Panc1 (cell line): ENCODE results near the gene PCGF3. TPM values are rescaled to one million over a fixed set of nuclear protein-coding genes. Genes with fewer than 3 reads are reported as not detected.
"Not testable (repeated sequence)": the region's sequence is repeated elsewhere in the genome, so short reads cannot be mapped to it uniquely, and the experiment has no call there.

Experiments used
- ATAC-seq: fragments of 200-7000 bp; cut with Tn5 transposase; 2 replicates; pipeline ENCODE4 v1.9.1; 2020; ENCODE audit warnings: mild to moderate bottlenecking, moderate library complexity
- BruUV-seq: library from RNA; stranded (reverse); fragments of 400-500 nt; replicated peaks from 2 replicates; lab custom pipeline; 2021; lab: Mats Ljungman, UMichigan
- CTCF ChIA-PET: fragments of 300-600 bp; sonication (Branson Sonifier 250); formaldehyde crosslinking; loops from one replicate; lab custom pipeline; 2022; ENCODE audit warnings: antibody characterized with exemption; lab: Charles Lee
- POLR2A ChIA-PET: fragments of 300-600 bp; sonication (Branson Sonifier 250); formaldehyde crosslinking; loops from one replicate; lab custom pipeline; 2022; ENCODE audit warnings: antibody characterized with exemption; lab: Charles Lee
- DNase-seq: peaks from one replicate; pipeline ENCODE4 v3.0.0-alpha.2; 2010; ENCODE audit warnings: low read depth, low spot score
- H3K27ac ChIP-seq: 2 replicates; pipeline ENCODE4 v1.5.1; 2011; ENCODE audit warnings: mild to moderate bottlenecking, low read length, inconsistent platforms
- H3K27me3 ChIP-seq: fragments of 200-500 bp; sonication (Bioruptor generic); 2 replicates; pipeline ENCODE4 v1.6.0; 2014; ENCODE audit warnings: low read length, inconsistent platforms; ENCODE audit not compliant: control insufficient read depth, insufficient read depth
- H3K36me3 ChIP-seq: fragments of 200-500 bp; sonication (Bioruptor generic); 2 replicates; pipeline ENCODE4 v1.5.1; 2014; ENCODE audit warnings: inconsistent platforms, mild to moderate bottlenecking, low read length, moderate library complexity; ENCODE audit not compliant: control insufficient read depth, insufficient read depth
- H3K4me1 ChIP-seq: 2 replicates; pipeline ENCODE4 v1.5.1; 2011; ENCODE audit warnings: inconsistent platforms, mild to moderate bottlenecking, low read length, moderate library complexity; ENCODE audit not compliant: control insufficient read depth, insufficient read depth
- H3K4me3 ChIP-seq, 2 experiments: 2 replicates each; pipeline ENCODE4 v1.5.1; 2011 to 2012; ENCODE audit warnings: low read depth in 2 of 2, low read length in 2 of 2, mild to moderate bottlenecking in 2 of 2, inconsistent platforms in 1 of 2, moderate library complexity in 1 of 2
- H3K9me3 ChIP-seq: fragments of 200-500 bp; sonication (Bioruptor generic); 2 replicates; pipeline ENCODE4 v1.5.1; 2014; ENCODE audit warnings: low read depth, mild to moderate bottlenecking, inconsistent platforms, low read length, moderate library complexity; ENCODE audit not compliant: control insufficient read depth, insufficient read depth
- POLR2AphosphoS5 ChIP-seq: IDR thresholded peaks from 2 replicates; pipeline ENCODE4 v1.6.1; 2012; ENCODE audit warnings: mild to moderate bottlenecking, low read depth, low read length, moderate library complexity
- SIN3A ChIP-seq: IDR thresholded peaks from 2 replicates; pipeline ENCODE4 v1.6.1; 2012; ENCODE audit warnings: low read depth, mild to moderate bottlenecking, low read length, moderate library complexity, borderline replicate concordance; ENCODE audit not compliant: insufficient read depth
- TCF7L2 ChIP-seq: IDR thresholded peaks from 2 replicates; pipeline ENCODE4 v1.6.1; 2011; ENCODE audit warnings: mild to moderate bottlenecking, low read depth, low read length, inconsistent platforms
- in situ Hi-C: cut with HindIII; loops from 2 replicates; pipeline ENCODE4 v1.10.0; 2016; ENCODE audit warnings: low sequenced_read_pairs, low pct_unique_long_range_greater_than_20kb
- intact Hi-C: fragments of 100-400 bp; cut with micrococcal nuclease; formaldehyde crosslinking; loops from one replicate; pipeline ENCODE4 v1.10.0; 2022; ENCODE audit not compliant: unreplicated experiment
- total RNA-seq: library from RNA; stranded (reverse); gene quantifications from one replicate; pipeline ENCODE4 v1.2.1, GENCODE V29; 2021; ENCODE audit not compliant: unreplicated experiment
- TF ChIP-seq, protein P1 (sequence below): fragments of 450-650 bp; IDR thresholded peaks from 2 replicates; pipeline ENCODE4 v1.5.1; 2017; ENCODE audit warnings: mild to moderate bottlenecking
- TF ChIP-seq, protein P2 (sequence below), 2 experiments: IDR thresholded peaks; 2 replicates each; pipeline ENCODE4 v1.6.1; 2011 to 2012; ENCODE audit warnings: low read depth in 2 of 2, control low read depth in 1 of 2, low read length in 1 of 2, mild to moderate bottlenecking in 1 of 2, moderate library complexity in 1 of 2; ENCODE audit not compliant: insufficient read depth in 1 of 2

PCGF3 gene
- total RNA-seq, 1 experiment from 2014 or later, result 44.6 TPM

DNA sequence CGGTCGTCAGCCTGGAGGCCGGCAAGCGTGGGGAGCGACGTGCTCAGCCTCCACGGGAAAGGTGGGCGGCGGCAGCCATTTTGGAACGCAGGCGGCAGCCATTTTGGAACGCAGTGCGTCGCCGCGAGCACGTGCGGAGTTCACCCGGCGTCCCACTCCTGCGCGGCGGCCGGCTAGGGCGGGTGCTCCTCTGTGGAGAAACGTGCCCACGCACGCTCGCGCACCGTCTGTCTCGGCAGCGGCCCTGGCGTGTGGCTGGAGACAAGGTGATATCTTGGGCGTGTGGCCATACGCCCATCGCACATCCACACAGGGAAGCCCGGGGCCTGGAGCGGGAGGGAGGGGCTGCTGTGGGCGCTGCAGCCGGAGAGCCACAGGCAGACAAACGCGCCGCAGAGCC is 99.2 kb downstream of the PCGF3 start:
- intact Hi-C loops, result no loop called here
- DNase-seq (no peak), ATAC-seq (no peak)
- H3K9me3 ChIP-seq, result no peaks in the 10 kb centered on the region
- H3K36me3 ChIP-seq, result no peaks in the 10 kb centered on the region
- ChIA-PET POLR2A (no interaction called here), CTCF (no interaction called here)
- TF ChIP-seq POLR2AphosphoS5, result no peak
- TF ChIP-seq, protein P1, sequence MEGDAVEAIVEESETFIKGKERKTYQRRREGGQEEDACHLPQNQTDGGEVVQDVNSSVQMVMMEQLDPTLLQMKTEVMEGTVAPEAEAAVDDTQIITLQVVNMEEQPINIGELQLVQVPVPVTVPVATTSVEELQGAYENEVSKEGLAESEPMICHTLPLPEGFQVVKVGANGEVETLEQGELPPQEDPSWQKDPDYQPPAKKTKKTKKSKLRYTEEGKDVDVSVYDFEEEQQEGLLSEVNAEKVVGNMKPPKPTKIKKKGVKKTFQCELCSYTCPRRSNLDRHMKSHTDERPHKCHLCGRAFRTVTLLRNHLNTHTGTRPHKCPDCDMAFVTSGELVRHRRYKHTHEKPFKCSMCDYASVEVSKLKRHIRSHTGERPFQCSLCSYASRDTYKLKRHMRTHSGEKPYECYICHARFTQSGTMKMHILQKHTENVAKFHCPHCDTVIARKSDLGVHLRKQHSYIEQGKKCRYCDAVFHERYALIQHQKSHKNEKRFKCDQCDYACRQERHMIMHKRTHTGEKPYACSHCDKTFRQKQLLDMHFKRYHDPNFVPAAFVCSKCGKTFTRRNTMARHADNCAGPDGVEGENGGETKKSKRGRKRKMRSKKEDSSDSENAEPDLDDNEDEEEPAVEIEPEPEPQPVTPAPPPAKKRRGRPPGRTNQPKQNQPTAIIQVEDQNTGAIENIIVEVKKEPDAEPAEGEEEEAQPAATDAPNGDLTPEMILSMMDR, result no peak
- TF ChIP-seq TCF7L2, result no peak
- TF ChIP-seq, protein P2, sequence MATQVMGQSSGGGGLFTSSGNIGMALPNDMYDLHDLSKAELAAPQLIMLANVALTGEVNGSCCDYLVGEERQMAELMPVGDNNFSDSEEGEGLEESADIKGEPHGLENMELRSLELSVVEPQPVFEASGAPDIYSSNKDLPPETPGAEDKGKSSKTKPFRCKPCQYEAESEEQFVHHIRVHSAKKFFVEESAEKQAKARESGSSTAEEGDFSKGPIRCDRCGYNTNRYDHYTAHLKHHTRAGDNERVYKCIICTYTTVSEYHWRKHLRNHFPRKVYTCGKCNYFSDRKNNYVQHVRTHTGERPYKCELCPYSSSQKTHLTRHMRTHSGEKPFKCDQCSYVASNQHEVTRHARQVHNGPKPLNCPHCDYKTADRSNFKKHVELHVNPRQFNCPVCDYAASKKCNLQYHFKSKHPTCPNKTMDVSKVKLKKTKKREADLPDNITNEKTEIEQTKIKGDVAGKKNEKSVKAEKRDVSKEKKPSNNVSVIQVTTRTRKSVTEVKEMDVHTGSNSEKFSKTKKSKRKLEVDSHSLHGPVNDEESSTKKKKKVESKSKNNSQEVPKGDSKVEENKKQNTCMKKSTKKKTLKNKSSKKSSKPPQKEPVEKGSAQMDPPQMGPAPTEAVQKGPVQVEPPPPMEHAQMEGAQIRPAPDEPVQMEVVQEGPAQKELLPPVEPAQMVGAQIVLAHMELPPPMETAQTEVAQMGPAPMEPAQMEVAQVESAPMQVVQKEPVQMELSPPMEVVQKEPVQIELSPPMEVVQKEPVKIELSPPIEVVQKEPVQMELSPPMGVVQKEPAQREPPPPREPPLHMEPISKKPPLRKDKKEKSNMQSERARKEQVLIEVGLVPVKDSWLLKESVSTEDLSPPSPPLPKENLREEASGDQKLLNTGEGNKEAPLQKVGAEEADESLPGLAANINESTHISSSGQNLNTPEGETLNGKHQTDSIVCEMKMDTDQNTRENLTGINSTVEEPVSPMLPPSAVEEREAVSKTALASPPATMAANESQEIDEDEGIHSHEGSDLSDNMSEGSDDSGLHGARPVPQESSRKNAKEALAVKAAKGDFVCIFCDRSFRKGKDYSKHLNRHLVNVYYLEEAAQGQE (IDR thresholded peaks at IDR 0.05; ENCODE audit: insufficient read depth in 1 of 2, low read depth in 2 of 2, low read length in 1 of 2), result no peak
- TF ChIP-seq SIN3A, result no peak
- H3K4me1 ChIP-seq, result no peaks in the 10 kb centered on the region
- H3K4me3 ChIP-seq, result no peak overlapping the region
- no TSS peak for BruUV-seq
- no peaks in the 10 kb centered on the region for H3K27me3 ChIP-seq
- in situ Hi-C loops, result no loop called here
- H3K27ac ChIP-seq, result no peak overlapping the region

DNA sequence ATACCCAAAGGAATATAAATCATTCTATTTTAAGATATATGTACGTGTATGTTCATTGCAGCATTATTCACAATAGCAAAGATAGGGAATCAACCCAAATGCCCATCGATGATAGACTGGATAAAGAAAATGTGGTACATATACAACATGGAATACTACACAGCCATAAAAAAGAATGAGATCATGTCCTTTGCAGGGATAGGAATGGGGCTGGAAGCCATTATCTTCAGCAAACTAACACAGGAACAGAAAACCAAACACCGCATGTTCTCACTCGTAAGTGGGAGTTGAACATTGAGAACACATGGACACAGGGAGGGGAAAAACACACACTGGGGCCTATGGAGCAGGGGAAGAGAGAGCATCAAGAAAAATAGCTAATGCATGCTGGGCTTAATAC is 101.3 kb downstream of the PCGF3 start:
- H3K27me3 ChIP-seq, H3K4me1 ChIP-seq, DNase-seq, POLR2A ChIA-PET, intact Hi-C loops, H3K9me3 ChIP-seq, H3K27ac ChIP-seq, ATAC-seq, BruUV-seq, CTCF ChIA-PET, in situ Hi-C loops, H3K4me3 ChIP-seq, H3K36me3 ChIP-seq: not testable (repeated sequence)

DNA sequence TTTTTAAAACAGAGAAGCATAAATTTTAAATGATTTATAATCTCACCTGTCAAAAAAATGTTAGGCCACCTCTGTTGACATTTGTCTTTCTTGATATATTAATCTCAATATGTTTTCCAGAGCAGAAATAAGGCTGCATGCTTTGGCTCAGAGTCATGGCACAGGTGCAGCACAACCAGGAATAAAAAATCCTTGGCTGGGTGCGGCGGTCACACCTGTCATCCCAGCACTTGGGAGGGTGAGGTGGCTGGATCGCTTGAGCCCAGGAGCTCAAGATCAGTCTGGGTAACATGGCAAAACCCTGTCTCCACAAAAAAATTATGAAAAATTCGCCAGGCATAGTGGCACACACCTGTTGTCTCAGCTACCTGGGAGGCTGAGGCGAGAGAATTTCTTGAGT is 102.2 kb downstream of the PCGF3 start:
- H3K4me1 ChIP-seq, result no peaks in the 10 kb centered on the region
- H3K36me3 ChIP-seq, result no peaks in the 10 kb centered on the region
- intact Hi-C loops (no loop called here), in situ Hi-C loops (no loop called here)
- no peaks in the 10 kb centered on the region for H3K9me3 ChIP-seq
- no peak for DNase-seq
- no peak for ATAC-seq
- no peaks in the 10 kb centered on the region for H3K27me3 ChIP-seq
- ChIA-PET CTCF (no interaction called here), POLR2A (no interaction called here)
- no peak overlapping the region for H3K27ac ChIP-seq
- TF ChIP-seq, protein P2 (IDR thresholded peaks at IDR 0.05; ENCODE audit: insufficient read depth in 1 of 2, low read depth in 2 of 2, low read length in 1 of 2), result no peak
- TF ChIP-seq SIN3A, result no peak
- TF ChIP-seq TCF7L2, result no peak
- no peak for TF ChIP-seq POLR2AphosphoS5
- TF ChIP-seq, protein P1, result no peak
- BruUV-seq, result no TSS peak
- H3K4me3 ChIP-seq, result no peak overlapping the region
